Mammary epithelial cell (primary cell): ENCODE results near the gene ACAA1.

ENCODE experiments used
- EZH2 ChIP-seq: IDR thresholded peaks from 2 replicates; pipeline ENCODE4 v1.6.1; 2012; ENCODE audit warnings: low read length, inconsistent platforms, borderline replicate concordance
- TF ChIP-seq, protein P1 (sequence below), 2 donors: IDR thresholded peaks in 1 of 2; conservative IDR thresholded peaks in 1 of 2; 2 replicates each; pipeline ENCODE4 v1.5.1; 2011 to 2012; ENCODE audit warnings: inconsistent platforms in 2 of 2, low read length in 2 of 2, mild to moderate bottlenecking in 2 of 2, control low read depth in 1 of 2, low read depth in 1 of 2; ENCODE audit not compliant: insufficient read depth in 1 of 2; ENCODE audit errors: extremely low read depth in 1 of 2

GRCh38 chr3:38154033-38154494 lies 17.1 kb upstream of the ACAA1 start:
- TF ChIP-seq, protein P1, sequence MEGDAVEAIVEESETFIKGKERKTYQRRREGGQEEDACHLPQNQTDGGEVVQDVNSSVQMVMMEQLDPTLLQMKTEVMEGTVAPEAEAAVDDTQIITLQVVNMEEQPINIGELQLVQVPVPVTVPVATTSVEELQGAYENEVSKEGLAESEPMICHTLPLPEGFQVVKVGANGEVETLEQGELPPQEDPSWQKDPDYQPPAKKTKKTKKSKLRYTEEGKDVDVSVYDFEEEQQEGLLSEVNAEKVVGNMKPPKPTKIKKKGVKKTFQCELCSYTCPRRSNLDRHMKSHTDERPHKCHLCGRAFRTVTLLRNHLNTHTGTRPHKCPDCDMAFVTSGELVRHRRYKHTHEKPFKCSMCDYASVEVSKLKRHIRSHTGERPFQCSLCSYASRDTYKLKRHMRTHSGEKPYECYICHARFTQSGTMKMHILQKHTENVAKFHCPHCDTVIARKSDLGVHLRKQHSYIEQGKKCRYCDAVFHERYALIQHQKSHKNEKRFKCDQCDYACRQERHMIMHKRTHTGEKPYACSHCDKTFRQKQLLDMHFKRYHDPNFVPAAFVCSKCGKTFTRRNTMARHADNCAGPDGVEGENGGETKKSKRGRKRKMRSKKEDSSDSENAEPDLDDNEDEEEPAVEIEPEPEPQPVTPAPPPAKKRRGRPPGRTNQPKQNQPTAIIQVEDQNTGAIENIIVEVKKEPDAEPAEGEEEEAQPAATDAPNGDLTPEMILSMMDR (conservative IDR thresholded peaks at IDR 0.05 in 1 of 2, IDR thresholded peaks at IDR 0.05 in 1 of 2; ENCODE audit: extremely low read depth in 1 of 2, insufficient read depth in 1 of 2, low read depth in 1 of 2, low read length in 2 of 2), result no peak
- no peak for TF ChIP-seq EZH2
